Measurements from ENCODE around the gene GTF2IRD1.
A peak's percentile ranks its signal among the peaks of the same experiment; 100 is the strongest.
"Not testable (repeated sequence)": the region's sequence is repeated elsewhere in the genome, so short reads cannot be mapped to it uniquely, and the experiment has no call there.

The GTF2IRD1 gene

GRCh38 chr7:74554178-74554577 lies 100.5 kb downstream of the GTF2IRD1 start:
- H3K27ac Mint-ChIP-seq = no peak overlapping the region
- H3K27me3 Mint-ChIP-seq = no peaks in the 10 kb centered on the region
- H3K9me3 Mint-ChIP-seq = no peaks in the 10 kb centered on the region
- no peaks in the 10 kb centered on the region for H3K36me3 Mint-ChIP-seq (ENCODE audit: low read depth)
- H3K4me1 Mint-ChIP-seq (ENCODE audit: low read depth) = no peaks in the 10 kb centered on the region
- no peak for DNase-seq
- H3K4me3 Mint-ChIP-seq = no peak overlapping the region

- DNase-seq = no peak
- no peaks in the 10 kb centered on the region for H3K4me1 Mint-ChIP-seq (ENCODE audit: low read depth)
- H3K36me3 Mint-ChIP-seq (ENCODE audit: low read depth) = no peaks in the 10 kb centered on the region
- H3K27ac Mint-ChIP-seq = no peak overlapping the region
- H3K9me3 Mint-ChIP-seq = no peaks in the 10 kb centered on the region
- H3K4me3 Mint-ChIP-seq = no peak overlapping the region
- H3K27me3 Mint-ChIP-seq = no peaks in the 10 kb centered on the region
These were observed 106.5 kb downstream of the GTF2IRD1 start for GRCh38 chr7:74560086-74560719.

GRCh38 chr7:74561898-74562613 lies 108.3 kb downstream of the GTF2IRD1 start:
- no peaks in the 10 kb centered on the region for H3K36me3 Mint-ChIP-seq (ENCODE audit: low read depth)
- H3K27ac Mint-ChIP-seq = no peak overlapping the region
- H3K27me3 Mint-ChIP-seq = no peaks in the 10 kb centered on the region
- no peak for DNase-seq
- H3K4me3 Mint-ChIP-seq = no peak overlapping the region
- H3K9me3 Mint-ChIP-seq = no peaks in the 10 kb centered on the region
- H3K4me1 Mint-ChIP-seq (ENCODE audit: low read depth) = no peaks in the 10 kb centered on the region

GRCh38 chr7:74563639-74564038 lies 109.9 kb downstream of the GTF2IRD1 start:
- H3K9me3 Mint-ChIP-seq; H3K4me3 Mint-ChIP-seq; H3K27ac Mint-ChIP-seq; H3K36me3 Mint-ChIP-seq (ENCODE audit: low read depth); DNase-seq; H3K27me3 Mint-ChIP-seq; H3K4me1 Mint-ChIP-seq (ENCODE audit: low read depth): not testable (repeated sequence)

GRCh38 chr7:74567318-74567668 lies 113.6 kb downstream of the GTF2IRD1 start:
- no peak for DNase-seq
- Mint-ChIP-seq H3K27ac (no peak overlapping the region), H3K4me3 (no peak overlapping the region), H3K27me3 (no peaks in the 10 kb centered on the region), H3K4me1 (ENCODE audit: low read depth) (peaks cover 7% of the 10 kb centered on the region), H3K9me3 (no peaks in the 10 kb centered on the region), H3K36me3 (ENCODE audit: low read depth) (no peaks in the 10 kb centered on the region)

GRCh38 chr7:74568658-74569057 lies 115.0 kb downstream of the GTF2IRD1 start:
- H3K27ac Mint-ChIP-seq = no peak overlapping the region
- H3K27me3 Mint-ChIP-seq = no peaks in the 10 kb centered on the region
- no peaks in the 10 kb centered on the region for H3K36me3 Mint-ChIP-seq (ENCODE audit: low read depth)
- H3K9me3 Mint-ChIP-seq = no peaks in the 10 kb centered on the region
- no peak for DNase-seq
- H3K4me1 Mint-ChIP-seq (ENCODE audit: low read depth) = peaks cover 7% of the 10 kb centered on the region
- no peak overlapping the region for H3K4me3 Mint-ChIP-seq

GRCh38 chr7:74569501-74570075 lies 115.9 kb downstream of the GTF2IRD1 start:
- no peaks in the 10 kb centered on the region for H3K9me3 Mint-ChIP-seq
- H3K4me1 Mint-ChIP-seq (ENCODE audit: low read depth) = peaks cover 7% of the 10 kb centered on the region
- DNase-seq = peak; percentile 42
- no peak overlapping the region for H3K4me3 Mint-ChIP-seq
- no peaks in the 10 kb centered on the region for H3K27me3 Mint-ChIP-seq
- H3K36me3 Mint-ChIP-seq (ENCODE audit: low read depth) = no peaks in the 10 kb centered on the region
- H3K27ac Mint-ChIP-seq = peak overlapping the region; percentile 34

- Mint-ChIP-seq H3K9me3 (no peaks in the 10 kb centered on the region), H3K27me3 (no peaks in the 10 kb centered on the region), H3K36me3 (ENCODE audit: low read depth) (no peaks in the 10 kb centered on the region), H3K4me3 (no peak overlapping the region), H3K4me1 (ENCODE audit: low read depth) (peaks cover 7% of the 10 kb centered on the region), H3K27ac (no peak overlapping the region)
- no peak for DNase-seq
These were observed 116.9 kb downstream of the GTF2IRD1 start for GRCh38 chr7:74570533-74571156.

GRCh38 chr7:74572301-74572979 lies 118.7 kb downstream of the GTF2IRD1 start:
- Mint-ChIP-seq H3K36me3 (ENCODE audit: low read depth) (no peaks in the 10 kb centered on the region), H3K4me1 (ENCODE audit: low read depth) (peaks cover 7% of the 10 kb centered on the region), H3K27me3 (no peaks in the 10 kb centered on the region), H3K9me3 (no peaks in the 10 kb centered on the region), H3K4me3 (no peak overlapping the region), H3K27ac (no peak overlapping the region)
- DNase-seq = no peak

GRCh38 chr7:74573512-74573911 lies 119.8 kb downstream of the GTF2IRD1 start:
- Mint-ChIP-seq H3K36me3 (ENCODE audit: low read depth) (no peaks in the 10 kb centered on the region), H3K27ac (no peak overlapping the region), H3K4me3 (no peak overlapping the region), H3K27me3 (no peaks in the 10 kb centered on the region), H3K4me1 (ENCODE audit: low read depth) (peaks cover 7% of the 10 kb centered on the region), H3K9me3 (no peaks in the 10 kb centered on the region)
- DNase-seq = no peak

- no peaks in the 10 kb centered on the region for H3K9me3 Mint-ChIP-seq
- H3K27ac Mint-ChIP-seq = no peak overlapping the region
- no peak for DNase-seq
- H3K4me3 Mint-ChIP-seq = no peak overlapping the region
- H3K36me3 Mint-ChIP-seq (ENCODE audit: low read depth) = no peaks in the 10 kb centered on the region
- no peaks in the 10 kb centered on the region for H3K27me3 Mint-ChIP-seq
- no peaks in the 10 kb centered on the region for H3K4me1 Mint-ChIP-seq (ENCODE audit: low read depth)
These were observed 121.5 kb downstream of the GTF2IRD1 start for GRCh38 chr7:74575083-74575784.

- no peaks in the 10 kb centered on the region for H3K27me3 Mint-ChIP-seq
- H3K27ac Mint-ChIP-seq = no peak overlapping the region
- no peak overlapping the region for H3K4me3 Mint-ChIP-seq
- no peaks in the 10 kb centered on the region for H3K9me3 Mint-ChIP-seq
- no peaks in the 10 kb centered on the region for H3K4me1 Mint-ChIP-seq (ENCODE audit: low read depth)
- no peak for DNase-seq
- no peaks in the 10 kb centered on the region for H3K36me3 Mint-ChIP-seq (ENCODE audit: low read depth)
These were observed 122.1 kb downstream of the GTF2IRD1 start for GRCh38 chr7:74575811-74576210.

GRCh38 chr7:74579800-74580685 lies 126.3 kb downstream of the GTF2IRD1 start:
- no peaks in the 10 kb centered on the region for H3K27me3 Mint-ChIP-seq
- H3K27ac Mint-ChIP-seq = no peak overlapping the region
- no peaks in the 10 kb centered on the region for H3K4me1 Mint-ChIP-seq (ENCODE audit: low read depth)
- no peak overlapping the region for H3K4me3 Mint-ChIP-seq
- no peaks in the 10 kb centered on the region for H3K9me3 Mint-ChIP-seq
- no peaks in the 10 kb centered on the region for H3K36me3 Mint-ChIP-seq (ENCODE audit: low read depth)
- no peak for DNase-seq
